ENCODE data around the gene CHST11. TPM values are rescaled to one million over a fixed set of nuclear protein-coding genes. Genes with fewer than 3 reads are reported as not detected.

Gene CHST11
- total RNA-seq, 3 donors from 2014 or later, result 12.5 to 16.4 (median 15.5) TPM

DNA sequence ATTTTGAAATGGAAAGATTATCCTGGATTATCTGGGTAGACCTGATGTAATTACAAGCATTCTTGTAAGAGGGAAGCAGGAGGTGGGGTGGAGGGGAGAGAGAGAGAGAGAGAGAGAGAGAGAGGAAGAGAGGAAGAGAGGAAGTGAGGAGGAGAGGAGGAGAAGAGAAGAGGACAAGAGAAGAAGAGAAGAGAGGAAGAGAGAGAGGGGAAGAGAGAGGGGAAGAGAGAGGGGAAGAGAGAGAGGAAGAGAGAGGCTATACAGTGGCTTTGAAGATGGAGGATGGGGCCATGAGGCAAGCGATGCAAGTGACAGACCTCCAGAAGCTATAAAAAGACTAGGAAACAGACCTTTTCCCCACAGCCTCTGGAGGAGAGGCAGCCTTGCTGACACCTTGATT, 13.7 kb upstream of the CHST11 start:
- TF ChIP-seq POLR2AphosphoS5 (IDR thresholded peaks at IDR 0.05) (no peak), POLR2A (IDR thresholded peaks at IDR 0.05) (no peak)
- TF ChIP-seq, protein P1, sequence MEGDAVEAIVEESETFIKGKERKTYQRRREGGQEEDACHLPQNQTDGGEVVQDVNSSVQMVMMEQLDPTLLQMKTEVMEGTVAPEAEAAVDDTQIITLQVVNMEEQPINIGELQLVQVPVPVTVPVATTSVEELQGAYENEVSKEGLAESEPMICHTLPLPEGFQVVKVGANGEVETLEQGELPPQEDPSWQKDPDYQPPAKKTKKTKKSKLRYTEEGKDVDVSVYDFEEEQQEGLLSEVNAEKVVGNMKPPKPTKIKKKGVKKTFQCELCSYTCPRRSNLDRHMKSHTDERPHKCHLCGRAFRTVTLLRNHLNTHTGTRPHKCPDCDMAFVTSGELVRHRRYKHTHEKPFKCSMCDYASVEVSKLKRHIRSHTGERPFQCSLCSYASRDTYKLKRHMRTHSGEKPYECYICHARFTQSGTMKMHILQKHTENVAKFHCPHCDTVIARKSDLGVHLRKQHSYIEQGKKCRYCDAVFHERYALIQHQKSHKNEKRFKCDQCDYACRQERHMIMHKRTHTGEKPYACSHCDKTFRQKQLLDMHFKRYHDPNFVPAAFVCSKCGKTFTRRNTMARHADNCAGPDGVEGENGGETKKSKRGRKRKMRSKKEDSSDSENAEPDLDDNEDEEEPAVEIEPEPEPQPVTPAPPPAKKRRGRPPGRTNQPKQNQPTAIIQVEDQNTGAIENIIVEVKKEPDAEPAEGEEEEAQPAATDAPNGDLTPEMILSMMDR (IDR thresholded peaks at IDR 0.05), result no peak
- DNase-seq (ENCODE audit: low spot score in 2 of 2), result no peak
- Histone ChIP-seq H3K27me3 (no peaks in the 10 kb centered on the region), H3K4me3 (no peak overlapping the region), H3K9me3 (no peaks in the 10 kb centered on the region), H3K27ac (no peak overlapping the region), H3K36me3 (no peaks in the 10 kb centered on the region), H3K4me1 (no peaks in the 10 kb centered on the region)
- intact Hi-C loops (cut with DNase I; ENCODE audit: low total_unique reads), result no loop called here

DNA sequence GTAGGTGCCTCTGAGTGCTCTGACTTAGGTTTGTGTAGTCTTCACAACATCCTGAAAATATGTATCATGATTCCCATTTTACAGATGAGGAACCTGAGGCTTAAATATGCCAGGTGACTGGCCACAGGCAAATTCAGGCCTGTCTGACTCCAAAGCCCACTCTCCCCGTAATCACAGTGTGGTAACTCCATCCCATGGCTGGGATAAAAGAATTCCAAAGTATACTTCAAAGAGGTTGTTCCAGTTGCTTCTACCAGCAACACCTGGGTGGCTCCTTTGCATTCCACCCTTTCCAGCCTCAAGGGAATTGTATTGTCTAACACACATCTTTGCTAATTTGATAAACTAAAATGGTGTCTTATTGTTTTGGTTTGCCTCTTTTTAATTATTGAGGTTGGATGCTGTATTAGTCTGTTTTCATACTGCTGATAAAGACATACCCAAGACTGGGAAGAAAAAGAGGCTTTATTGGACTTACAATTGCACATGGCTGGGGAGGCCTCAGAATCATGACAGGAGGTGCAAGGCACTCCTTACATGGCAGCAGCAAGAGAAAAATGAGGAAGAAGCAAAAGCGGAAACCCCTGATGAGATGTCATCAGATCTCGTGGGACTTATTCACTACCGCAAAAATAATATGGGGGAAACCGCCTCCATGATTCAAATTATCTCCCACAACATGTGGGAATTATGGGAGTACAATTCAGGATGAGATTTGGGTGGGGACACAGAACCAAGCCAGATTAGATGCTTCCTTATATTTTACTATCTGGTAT, 9.9 kb upstream of the CHST11 start:
- Histone ChIP-seq H3K27ac (no peak overlapping the region), H3K36me3 (no peaks in the 10 kb centered on the region), H3K4me3 (no peak overlapping the region), H3K27me3 (no peaks in the 10 kb centered on the region), H3K9me3 (no peaks in the 10 kb centered on the region), H3K4me1 (no peaks in the 10 kb centered on the region)
- TF ChIP-seq POLR2A (IDR thresholded peaks at IDR 0.05) (no peak), POLR2AphosphoS5 (IDR thresholded peaks at IDR 0.05) (no peak)
- TF ChIP-seq, protein P1 (IDR thresholded peaks at IDR 0.05), result no peak
- DNase-seq (ENCODE audit: low spot score in 2 of 2), result no peak
- intact Hi-C loops (cut with DNase I; ENCODE audit: low total_unique reads), result no loop called here

DNA sequence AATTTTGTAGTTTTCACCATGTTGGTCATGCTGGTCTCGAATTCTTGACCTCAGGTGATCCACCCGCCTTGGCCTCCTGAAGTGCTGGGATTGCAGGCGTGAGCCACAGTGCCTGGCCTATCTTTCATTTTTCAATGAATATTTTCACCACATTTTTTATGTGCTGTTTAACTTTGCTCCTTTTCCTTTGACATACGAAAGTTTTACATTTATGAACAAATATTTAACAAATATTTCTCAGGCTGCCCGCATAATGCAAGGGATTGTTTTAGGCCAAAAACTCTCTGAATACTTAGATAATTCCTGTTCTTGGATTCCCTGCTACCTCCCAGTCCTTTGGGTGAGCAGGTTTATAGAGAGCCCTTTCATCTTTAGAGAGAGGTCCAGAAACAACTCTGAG, 8.7 kb upstream of the CHST11 start:
- Histone ChIP-seq H3K4me3 (no peak overlapping the region), H3K4me1 (no peaks in the 10 kb centered on the region), H3K36me3 (no peaks in the 10 kb centered on the region), H3K27ac (no peak overlapping the region), H3K27me3 (no peaks in the 10 kb centered on the region), H3K9me3 (no peaks in the 10 kb centered on the region)
- intact Hi-C loops (cut with DNase I; ENCODE audit: low total_unique reads), result no loop called here
- TF ChIP-seq, protein P1 (IDR thresholded peaks at IDR 0.05), result no peak
- TF ChIP-seq POLR2AphosphoS5 (IDR thresholded peaks at IDR 0.05), result no peak
- TF ChIP-seq POLR2A (IDR thresholded peaks at IDR 0.05), result no peak
- no peak for DNase-seq (ENCODE audit: low spot score in 2 of 2)

DNA sequence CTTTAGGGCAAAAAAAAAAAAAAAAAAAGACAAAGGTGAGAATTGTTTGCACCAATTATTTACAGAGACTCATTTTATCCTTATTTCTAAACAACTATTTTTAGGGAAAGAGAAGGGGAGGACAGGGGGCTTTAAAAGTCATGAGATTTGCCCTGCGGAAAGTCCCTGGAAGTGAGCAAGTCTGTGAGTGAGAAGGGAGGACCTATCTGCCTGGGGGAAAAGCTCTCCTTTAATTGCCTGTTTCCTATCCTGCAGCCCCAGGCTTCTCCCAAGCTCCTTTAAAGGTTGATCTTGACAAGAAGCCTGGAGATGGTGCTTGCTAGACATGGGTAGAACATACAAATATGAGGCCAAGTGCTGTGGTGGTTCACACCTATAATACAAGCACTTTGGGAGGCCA, 8.3 kb upstream of the CHST11 start:
- intact Hi-C loops (cut with DNase I; ENCODE audit: low total_unique reads), result no loop called here
- Histone ChIP-seq H3K36me3 (no peaks in the 10 kb centered on the region), H3K4me3 (no peak overlapping the region), H3K9me3 (no peaks in the 10 kb centered on the region), H3K27ac (no peak overlapping the region), H3K27me3 (no peaks in the 10 kb centered on the region), H3K4me1 (no peaks in the 10 kb centered on the region)
- no peak for DNase-seq (ENCODE audit: low spot score in 2 of 2)
- TF ChIP-seq, protein P1 (IDR thresholded peaks at IDR 0.05), result no peak
- TF ChIP-seq POLR2A (IDR thresholded peaks at IDR 0.05), result no peak
- TF ChIP-seq POLR2AphosphoS5 (IDR thresholded peaks at IDR 0.05), result no peak

DNA sequence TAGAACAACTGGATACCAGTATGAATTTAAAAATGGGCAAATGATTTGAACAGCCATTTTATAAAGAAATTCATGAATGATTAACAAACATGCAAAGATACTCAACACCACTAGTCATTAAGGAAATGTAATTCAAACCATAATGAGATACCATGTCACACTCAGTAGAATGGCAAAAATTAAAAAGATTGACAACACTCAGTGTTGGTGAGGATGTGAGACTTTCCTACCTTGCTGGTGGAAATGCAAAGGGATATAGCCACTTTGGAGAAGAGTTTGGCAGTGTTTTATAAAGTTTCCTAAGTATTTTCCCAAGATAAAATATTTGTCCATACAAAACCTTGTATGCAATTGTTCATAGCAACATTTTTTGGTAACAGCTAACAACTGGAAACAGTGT, 6.0 kb upstream of the CHST11 start:
- intact Hi-C loops (cut with DNase I; ENCODE audit: low total_unique reads), result no loop called here
- no peaks in the 10 kb centered on the region for H3K9me3 ChIP-seq
- no peaks in the 10 kb centered on the region for H3K4me1 ChIP-seq
- no peak overlapping the region for H3K4me3 ChIP-seq
- no peaks in the 10 kb centered on the region for H3K27me3 ChIP-seq
- no peak overlapping the region for H3K27ac ChIP-seq
- TF ChIP-seq POLR2A (IDR thresholded peaks at IDR 0.05), result no peak
- TF ChIP-seq POLR2AphosphoS5 (IDR thresholded peaks at IDR 0.05), result no peak
- TF ChIP-seq, protein P1 (IDR thresholded peaks at IDR 0.05), result no peak
- no peaks in the 10 kb centered on the region for H3K36me3 ChIP-seq
- DNase-seq (ENCODE audit: low spot score in 2 of 2), result no peak

All from breast epithelium (tissue), 4 donors.